ENCODE measurements around the gene ACACB.

ACACB gene

DNA sequence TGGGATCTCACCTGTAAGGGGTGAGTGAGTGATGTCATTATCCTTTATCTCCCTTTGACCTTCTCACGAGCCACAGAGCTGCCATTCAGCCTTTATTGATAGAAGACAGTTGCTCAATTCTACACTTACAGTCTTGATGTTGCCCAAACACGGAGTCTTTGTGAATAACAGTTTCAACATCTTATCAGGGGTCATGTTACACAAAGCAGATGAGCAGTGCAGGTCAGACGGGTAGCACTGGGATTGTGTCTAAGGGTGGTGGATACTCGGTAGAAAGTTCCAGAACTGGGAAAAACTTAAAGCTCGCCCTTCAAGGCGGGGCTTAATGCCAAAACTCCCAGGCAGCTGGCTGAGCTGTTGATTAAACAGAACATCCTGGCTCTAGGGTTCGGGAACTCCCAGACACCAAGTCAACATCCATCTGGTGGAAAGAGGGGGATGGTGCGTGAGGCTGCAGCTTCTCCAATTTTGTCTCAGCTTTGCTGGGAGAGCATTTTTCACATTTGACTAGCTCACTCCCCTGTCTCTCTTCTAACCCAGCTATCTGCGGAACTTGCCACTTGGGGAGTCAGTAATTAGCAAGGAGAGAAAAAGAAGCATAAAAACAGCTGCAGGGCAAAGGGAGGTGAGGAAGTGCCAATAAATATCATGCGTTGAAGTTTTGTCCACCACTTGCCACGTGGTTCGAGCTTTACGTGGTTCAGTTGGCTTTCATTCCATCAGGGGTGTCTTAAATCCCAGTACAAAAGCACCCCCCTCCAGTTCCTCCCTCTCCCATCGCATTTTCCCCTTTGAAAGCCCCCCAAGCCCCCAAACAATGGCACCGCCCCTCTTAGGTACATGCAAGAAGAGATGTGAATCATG is 161.7 kb downstream of the ACACB start:
- no peak for DNase-seq (ENCODE audit: low read depth in 3 of 3)

DNA sequence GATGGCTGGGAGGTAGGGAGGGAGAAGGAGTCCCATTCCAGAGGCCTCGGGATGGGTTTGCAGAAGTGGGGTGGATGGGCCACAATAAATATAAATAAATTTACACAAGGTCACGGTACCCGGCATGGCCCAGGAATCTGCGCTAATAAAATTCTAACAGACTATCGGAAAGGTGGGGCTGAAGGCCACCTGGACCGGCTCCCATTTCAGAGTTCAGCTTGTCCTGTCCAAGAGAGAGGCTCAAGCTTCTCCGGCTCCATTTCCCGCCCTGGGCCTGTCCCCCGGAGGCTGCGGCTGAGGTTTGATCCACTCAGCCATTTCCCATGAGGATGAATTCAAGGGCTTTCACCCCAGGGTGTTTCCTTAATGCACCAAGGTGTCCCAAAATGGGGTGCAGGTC is 162.5 kb downstream of the ACACB start:
- no peak for DNase-seq (ENCODE audit: low read depth in 3 of 3)

DNA sequence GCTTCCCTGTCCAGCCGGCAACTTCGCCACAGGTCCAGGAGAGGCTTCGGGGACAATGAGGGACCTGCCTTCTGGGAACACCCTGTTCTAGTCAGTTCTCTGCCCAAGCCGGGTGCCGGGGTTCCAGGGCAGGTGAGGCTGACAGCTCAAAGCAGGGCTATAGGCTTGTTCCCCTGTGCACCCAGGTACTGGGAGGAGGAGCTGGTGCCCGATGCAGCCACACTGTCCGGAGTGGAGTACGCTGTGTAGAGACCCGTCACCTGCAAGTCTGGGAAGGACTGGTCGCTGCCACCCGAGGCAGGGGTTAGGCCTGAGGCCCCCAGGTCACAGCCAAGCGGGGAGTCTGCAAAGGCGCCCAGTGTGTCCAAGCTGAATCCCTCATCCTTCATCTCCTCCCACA is 163.1 kb downstream of the ACACB start:
- DNase-seq (ENCODE audit: low read depth in 3 of 3) = no peak

DNA sequence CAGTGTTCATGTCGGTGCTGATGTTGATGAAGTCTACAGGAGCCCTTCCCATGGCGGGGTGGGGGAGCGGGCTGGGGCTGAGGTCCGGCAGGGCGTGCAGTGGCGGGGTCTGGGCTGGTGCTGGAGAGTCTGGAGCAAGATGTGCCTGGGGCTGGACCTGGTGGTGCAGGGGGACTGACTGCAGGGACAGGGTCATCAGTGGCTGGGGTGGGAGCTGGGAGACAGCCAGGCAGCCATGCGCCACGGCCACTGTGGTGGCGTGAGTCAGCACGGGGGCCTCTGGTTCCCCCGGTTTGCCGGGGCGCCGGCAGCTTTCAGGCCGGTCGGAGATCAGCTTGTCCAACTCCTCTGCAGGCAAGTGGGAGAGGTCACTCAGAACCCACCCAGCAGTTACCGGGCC is 165.1 kb downstream of the ACACB start:
- no peak for DNase-seq (ENCODE audit: low read depth in 3 of 3)

DNA sequence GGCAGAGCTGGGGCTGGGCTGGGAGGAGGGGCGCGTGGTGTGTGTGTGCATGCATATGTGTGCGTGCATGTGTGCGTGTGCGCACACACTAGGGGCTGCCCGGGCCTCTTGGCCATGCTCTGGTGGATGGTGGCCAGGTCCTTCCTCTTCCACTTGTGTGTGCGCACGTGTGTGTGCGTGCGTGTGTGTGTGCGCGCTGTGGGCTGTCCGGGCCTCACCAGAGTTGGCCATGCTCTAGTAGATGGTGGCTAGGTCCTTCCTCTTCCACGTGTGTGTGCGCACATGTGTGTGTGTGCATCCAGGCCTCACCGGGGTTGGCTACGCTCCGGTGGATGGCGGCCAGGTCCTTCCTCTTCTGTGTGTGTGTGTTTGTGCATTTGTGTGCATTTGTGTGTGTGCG is 168.0 kb downstream of the ACACB start:
- no peak for DNase-seq (ENCODE audit: low read depth in 3 of 3)

DNA sequence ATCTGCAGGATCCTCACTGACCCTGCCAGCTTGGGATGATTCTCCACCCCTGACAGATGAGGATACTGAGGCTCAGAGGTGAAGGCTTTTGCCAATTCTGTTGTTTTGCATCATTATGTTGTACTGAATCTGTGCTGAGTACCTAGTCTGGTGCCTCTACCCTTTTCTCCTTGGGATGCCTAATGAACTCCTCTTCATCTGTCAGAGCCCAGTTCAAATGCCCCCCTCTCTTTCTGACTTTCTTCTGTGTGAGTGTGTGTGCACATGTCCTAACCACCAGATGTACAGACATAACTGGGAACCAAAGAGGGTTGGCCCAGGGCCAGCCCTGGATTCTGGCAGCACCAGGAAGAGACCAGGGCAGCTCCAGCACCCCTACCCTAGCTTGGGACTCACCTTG is 169.9 kb downstream of the ACACB start:
- DNase-seq (ENCODE audit: low read depth in 3 of 3) = no peak

DNA sequence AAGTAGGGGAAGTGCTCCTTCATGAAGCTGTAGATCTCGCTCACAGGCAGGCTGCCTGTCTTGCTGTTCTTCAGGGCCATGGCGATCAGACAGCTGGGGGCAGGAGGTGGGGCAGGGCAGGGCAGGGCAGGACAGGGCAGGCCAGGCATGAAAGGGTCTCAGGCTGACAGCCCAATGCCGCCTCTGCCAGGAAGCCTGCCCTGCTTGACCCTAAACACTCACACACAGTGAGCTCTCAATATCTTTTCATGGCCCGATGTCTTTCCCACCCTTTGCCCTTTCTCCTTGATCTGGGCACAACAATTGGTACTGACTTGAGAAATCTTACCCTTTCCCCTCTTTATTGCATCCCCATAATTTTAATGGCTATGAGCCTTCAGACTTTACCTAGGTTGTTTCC is 170.3 kb downstream of the ACACB start:
- DNase-seq (ENCODE audit: low read depth in 3 of 3) = no peak

DNA sequence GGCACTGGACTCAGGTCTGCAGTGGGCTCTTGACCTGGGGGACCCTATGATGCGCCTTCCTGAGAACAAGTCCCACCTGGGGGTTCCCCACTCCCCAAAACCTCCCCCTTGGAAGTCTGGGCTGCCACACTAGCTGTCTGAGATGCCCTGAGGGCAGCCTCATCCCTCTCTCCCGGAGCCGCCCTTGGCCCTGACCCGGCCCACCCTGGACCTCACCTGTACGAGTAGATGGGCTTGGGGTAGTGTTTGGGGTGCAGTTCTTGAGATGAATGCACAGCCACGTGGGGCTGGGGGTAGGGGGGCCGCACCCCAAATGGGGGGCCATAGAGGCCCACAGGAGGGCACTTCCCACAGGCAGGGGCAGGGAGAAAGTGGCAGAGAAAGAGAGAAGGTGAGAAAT is 170.8 kb downstream of the ACACB start:
- DNase-seq (ENCODE audit: low read depth in 3 of 3) = no peak

DNA sequence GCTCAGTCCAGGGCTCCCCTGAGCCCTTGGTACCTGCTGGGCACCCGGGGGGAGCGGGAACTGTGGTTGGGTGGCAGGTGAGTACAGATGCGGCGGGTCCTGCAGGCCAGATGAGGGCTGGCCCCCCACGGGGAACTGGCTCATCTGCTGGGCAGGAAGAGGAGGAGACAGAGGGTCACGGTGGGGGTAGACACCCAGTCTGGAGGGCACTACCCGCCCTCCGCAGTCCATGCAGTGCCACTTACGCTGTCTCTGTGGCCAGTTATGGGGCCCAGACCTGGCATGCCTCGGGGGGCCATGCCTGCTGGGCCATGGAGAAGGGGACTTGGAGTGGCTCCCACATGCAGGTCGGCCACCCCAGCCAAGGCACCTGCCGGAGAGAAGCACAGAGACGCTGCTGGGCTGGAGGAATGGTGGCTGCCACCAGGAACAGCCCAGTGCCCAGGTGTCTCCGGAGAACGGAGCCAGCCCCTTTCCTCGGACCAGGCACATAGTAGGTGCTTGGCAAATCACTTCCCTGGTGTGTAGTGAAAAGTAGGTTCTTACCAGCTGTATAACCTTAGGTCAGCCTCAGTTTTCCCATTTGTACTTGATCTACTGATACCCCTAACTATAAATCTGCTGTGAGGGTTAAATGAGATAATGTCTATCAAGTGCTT is 171.6 kb downstream of the ACACB start:
- no peak for DNase-seq (ENCODE audit: low read depth in 3 of 3)

DNA sequence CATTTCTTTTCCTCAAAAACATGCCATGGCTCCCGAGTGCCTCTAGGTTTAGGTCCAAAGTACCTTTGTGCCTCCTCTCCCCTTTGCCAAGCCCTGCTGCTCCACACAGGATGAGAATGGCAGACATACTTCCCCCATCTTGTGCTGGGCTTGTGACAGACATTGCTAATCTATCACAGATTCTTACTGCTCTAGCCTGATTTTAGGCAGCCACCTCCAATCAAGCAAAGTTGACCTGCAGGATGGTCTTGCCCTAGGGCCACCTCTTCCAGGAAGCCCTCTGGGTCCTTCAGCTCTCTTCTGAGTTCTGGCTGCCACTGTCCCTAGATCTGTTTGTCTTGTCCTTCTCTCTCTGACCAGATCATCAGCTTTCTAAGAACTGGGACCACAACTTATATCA is 172.2 kb downstream of the ACACB start:
- no peak for DNase-seq (ENCODE audit: low read depth in 3 of 3)

DNA sequence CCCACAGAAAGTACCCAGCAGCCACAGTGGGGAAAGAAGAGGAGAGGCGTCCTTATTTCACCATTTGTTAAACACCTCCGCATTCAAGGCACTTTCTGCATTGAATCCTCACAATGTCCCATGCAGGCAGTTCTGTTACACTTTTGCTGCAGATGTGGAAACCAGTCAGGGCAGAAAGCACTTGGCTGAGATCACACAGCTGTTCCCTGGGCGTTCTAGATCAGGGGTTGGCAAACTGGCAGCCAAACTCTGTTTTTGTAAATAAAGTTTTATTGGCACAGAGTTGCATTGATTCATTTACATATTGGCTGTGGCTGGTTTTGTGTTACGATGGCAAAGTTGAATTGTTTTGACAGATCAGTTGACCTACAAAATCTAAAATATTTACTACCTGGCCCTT is 172.6 kb downstream of the ACACB start:
- DNase-seq (ENCODE audit: low read depth in 3 of 3) = no peak

DNA sequence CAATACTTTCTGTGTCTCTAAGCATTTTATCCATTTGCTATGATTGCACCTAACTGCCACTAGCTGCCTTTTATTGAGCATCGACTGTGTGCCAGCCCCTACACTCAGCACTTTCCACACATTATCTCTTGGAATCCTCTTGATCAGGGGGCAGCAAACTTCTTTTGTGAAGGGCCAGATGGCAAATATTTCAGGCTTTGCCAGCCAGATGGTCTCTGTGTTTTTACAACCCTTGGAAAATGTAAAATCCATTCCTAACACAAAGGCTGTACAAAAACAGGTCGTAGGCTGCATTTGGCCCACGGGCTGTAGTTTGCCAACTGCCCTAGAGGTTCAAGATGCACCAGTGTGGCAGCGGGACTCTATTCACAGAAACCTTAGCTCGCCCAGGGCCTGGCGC is 173.2 kb downstream of the ACACB start:
- no peak for DNase-seq (ENCODE audit: low read depth in 3 of 3)

DNA sequence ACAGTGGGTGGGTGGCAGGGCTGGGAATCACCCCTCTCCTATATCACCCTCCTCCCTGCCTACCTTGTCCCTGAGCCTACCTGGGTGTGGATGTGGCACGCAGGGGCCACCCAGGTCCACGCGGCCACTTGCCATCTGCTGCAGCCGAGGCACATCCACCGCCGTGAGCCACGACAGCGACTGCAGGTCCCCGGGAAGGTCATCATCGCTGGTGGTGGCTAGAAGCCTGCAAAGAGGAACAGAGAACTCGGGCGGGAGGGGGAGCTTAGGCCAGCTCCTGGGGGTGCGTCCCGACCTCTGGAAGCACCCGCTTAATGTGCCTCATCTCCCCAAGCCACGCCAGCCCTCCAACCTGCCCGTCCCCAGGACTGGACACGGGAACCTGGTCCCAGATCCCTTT is 173.7 kb downstream of the ACACB start:
- DNase-seq (ENCODE audit: low read depth in 3 of 3) = no peak

DNA sequence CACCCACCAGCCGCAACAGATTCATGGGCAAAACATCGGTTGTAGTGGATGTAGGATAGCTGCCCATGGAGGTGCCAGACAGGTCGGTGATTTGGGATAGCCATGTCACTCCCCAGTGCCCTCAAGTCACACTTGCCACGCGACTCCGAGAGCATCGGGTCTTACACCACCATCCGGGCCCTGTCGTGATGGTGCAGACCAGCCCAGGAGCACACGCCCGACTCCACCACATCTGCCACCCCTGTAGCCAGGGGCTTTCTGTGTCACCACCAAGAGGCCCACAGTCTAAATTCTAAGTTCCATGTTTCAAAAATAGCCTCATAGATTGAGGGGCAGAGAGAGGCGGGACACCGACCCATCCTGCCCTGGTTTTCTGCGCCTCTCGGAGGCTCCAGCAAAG is 174.7 kb downstream of the ACACB start:
- DNase-seq (ENCODE audit: low read depth in 3 of 3) = no peak

DNA sequence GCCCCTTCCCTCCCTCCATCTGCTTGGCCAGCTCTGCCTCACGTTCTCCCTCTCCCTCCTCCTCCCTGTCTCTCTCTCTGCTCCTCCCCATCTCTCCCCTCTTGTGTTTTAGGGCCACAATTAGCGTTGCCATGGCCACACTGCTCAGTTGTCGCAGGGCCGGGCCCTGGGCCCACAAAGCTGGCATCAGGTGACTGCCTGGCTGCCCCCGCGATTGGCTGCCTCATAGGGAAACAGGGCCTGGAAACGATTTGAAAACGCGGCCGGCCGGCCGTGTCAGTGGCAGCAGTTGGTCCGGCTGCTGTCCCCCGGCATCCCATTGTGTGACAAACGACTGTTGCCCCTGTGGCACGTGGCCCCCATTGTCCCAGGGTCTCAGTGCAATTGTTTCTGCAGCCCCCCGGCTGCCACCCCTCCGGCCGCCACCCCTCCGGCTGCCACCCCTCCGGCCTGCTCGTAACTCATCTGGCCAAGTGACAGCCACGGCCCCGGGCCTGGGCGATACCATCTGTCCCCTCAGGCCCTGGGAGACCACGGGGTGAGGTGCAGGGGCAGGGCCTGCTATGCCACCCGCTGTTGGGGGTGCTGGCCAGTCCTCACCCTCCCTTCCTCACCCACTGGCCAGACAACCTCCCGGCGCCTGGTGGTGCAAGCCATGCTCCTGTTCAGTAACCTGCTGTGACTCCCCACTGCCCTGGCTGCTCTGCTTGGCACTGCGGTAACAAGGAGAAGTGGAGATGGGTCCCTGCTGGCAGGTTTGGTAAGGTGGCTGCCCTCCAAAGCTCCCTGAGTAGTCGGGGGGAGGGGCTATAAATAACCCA is 175.3 kb downstream of the ACACB start:
- DNase-seq (ENCODE audit: low read depth in 3 of 3) = no peak

DNA sequence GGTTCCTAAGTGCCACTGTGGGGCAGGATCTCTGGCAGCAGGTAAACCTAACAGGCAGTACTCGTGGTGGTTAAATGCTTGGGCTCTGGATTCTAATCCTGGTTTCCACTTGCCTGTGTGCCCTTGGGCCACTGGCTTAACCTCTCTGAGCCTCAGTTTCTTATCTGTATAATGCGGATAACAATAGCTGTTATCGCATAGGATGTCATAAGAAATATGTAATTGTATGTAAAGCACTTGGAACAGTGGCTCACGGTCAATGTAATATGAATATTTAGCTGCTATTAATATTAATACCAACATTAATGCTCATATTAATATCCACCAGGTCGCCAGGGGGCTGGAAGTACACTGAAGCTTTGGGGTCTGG is 175.9 kb downstream of the ACACB start:
- DNase-seq (ENCODE audit: low read depth in 3 of 3) = no peak

DNA sequence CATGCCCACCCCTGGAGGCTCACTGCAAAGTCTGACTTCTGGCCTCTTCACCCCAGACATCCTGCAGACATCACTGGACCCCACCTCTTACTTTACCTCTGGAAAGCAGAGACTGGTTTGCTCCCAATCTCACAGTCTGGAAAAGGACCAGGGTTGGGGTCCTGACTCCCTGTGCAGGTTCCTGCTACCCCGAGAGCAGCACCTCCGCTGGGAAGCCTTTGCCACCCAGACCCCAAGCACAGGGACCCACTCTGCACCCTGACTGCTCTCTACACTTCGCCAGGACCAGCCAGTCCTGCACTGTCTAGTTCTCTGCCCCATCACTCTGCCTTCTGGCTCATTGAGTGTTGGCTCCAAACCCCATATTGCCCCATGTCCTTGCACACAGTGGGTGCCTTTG is 176.7 kb downstream of the ACACB start:
- DNase-seq (ENCODE audit: low read depth in 3 of 3) = no peak

DNA sequence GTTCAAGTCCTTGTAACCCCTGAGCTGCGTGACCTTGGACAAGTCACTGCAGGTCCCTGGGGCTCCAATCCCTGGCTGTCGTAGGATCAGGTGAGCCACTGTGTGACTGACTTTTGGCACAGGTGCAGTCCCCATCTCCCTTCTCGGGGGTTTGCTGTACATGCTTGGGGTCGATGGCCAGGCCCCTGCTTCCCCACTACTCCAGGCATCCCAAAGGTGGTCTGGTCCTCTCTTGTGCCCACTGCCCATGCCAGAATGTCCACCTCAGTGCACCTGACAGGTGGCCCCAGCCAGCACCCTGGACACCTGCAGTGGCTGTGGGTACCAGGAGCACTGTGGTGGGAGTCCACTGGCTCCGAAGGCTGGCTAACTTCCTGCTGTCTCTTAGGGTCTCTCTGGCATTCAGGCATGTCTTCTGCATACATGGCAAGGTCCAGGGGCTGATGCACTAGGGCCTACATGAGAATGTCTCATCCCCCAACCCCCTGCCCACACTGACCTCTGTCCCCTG is 178.0 kb downstream of the ACACB start:
- no peak for DNase-seq (ENCODE audit: low read depth in 3 of 3)

DNA sequence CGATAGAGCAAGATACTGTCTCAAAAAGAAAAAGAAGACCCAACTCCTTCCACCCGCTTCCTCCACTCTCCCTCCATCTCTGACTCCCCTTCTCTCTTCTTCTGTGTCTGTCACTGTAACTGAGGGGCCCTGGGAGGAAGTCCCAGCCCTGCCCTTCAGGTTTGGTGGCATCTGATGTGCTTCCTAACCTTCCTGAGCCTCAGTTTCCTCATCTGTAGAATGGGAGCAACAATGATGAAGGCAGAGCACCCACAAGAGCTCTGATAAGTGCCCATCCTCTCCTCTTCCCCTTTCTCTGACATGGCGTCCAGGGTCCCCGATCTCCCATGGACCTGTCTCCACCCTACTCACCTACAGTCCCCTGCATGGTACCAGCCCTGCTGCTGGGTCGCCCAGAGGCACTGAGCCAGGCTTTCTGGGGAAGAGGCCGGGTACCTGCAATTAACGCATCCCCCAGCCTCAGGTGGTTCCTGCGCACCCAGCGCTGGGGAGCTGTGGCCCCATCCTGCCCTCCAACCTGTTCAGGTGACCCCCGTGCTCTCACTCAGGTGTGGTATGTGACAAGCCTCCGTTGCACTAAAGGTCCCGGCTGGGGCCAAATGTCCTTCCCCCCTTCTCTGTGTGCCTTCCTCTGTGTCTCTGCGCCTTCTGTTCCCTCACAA is 179.5 kb downstream of the ACACB start:
- no peak for DNase-seq (ENCODE audit: low read depth in 3 of 3)

DNA sequence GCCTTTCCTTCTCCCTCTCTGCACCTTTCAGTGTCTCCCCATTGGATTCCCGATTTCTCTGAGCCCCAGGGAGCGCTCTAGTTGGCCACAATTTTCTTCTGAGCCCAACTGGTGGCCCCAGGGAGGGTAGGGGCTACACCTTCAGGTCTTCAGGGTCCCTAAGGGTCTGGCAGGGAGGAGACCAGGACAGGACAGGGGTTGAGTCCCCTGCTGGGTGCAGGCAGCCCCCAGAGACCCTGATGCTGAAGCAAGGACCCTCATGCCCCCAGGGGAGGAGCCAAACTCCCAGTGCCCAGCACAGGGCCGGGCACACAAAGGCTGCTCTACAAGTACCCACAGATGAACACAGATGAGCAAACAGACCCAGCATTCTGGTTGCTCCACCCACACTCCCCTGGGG is 180.0 kb downstream of the ACACB start:
- DNase-seq (ENCODE audit: low read depth in 3 of 3) = no peak

DNA sequence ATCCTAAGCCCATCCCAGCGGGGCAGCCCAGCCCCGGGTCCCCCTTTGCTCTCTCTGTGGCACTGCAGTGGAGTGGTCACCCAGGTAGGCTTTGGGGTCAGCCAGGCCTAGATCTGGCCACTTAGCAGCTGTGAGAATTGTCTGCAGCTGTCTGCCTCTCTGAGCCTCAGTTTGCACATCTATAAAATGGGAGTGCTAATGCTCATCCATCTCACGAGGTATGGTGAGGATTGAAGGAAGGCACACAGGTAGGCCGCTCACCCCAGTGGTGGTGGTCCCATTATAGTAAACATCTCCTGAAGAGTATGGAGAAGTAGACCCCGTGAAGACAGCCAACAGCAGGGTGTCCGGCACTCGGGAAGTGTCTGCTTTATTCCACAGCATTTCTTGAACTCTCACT is 183.5 kb downstream of the ACACB start:
- DNase-seq (ENCODE audit: low read depth in 3 of 3) = no peak

DNA sequence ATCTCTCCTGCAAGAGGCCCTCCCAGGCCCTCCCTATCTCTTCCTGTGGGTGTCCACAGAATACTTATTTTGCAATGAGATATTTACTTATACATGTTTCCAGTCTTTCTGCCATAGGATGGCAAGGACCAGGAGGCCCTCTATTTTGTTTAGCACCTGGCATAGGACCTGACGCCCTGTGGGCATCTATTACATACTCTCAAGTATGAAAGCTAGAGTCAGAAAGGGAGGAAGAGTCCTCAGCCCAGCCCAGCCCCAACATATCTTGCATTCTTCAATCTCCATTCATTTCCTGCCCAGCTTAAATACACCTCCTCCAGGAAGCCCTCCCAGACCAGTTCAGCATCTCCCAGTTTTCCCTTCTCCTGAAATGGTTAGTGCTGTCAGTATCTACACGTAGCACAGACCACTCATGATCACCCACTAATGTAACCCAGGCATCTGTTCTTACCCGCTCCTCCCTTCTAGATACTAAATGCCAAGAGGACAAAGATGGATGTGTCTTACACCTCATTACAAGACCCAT is 185.3 kb downstream of the ACACB start:
- no peak for DNase-seq (ENCODE audit: low read depth in 3 of 3)
